CD4-positive, alpha-beta T cell treated with Interleukin-15 for 1 hour (primary cell): ENCODE measurements around the gene MLF1.

Experiments used
- DNase-seq: peaks from one replicate; pipeline ENCODE4 v3.0.0-alpha.2; 2020

Gene MLF1

DNA sequence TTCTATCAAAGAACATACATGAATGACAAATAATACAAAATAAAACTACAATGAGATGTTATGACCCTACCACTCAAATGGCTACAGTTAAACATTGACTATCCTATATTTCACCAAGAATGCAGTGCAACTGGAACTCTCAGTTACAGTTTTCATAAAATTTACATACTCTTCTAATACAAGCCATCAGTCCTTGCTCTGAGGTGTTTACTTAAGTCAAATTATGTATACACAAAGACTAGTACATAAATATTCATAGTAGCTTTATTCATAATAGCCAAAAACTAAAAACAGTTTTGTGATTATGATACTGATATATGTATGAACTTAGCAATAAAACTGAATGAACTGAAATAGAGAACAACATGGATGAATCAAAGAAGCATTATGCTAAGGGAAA, 19.2 kb downstream of the MLF1 start:
- DNase-seq = no peak

DNA sequence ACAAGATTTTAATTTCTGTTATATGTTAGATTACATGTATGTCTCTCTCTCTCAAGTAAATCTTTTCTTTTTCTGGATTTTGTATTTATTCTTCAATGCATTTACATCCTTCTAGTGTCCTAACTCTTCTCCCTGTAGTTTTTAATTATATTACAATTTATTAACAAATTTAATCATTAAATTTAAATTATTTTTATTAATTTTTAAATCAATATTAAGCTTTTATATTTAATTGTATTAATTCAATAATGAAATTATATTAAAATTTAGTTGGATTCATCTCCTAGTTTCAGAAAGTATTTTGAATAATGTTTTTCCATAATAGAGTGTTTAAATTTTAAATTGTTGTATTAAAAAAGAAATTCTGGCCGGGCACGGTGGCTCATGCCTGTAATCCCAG, 29.8 kb downstream of the MLF1 start:
- no peak for DNase-seq

DNA sequence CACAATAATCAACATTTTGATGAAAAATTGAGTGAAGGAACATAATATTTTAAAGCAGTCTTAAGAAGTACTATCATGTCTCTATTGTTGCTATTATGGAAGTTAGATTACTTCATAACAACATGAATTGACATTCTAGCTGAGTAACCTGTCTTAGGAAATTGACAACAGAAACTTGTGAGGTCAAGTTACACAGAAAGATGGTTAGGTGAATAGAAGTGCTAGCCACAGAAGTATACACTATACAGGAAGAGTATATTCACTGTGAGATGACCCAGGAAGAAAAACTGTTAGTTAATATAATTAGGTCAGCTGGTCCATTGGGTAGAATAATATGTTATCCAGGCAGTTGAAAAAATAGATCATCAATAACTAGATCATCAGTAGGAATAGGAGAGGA, 31.2 kb downstream of the MLF1 start:
- no peak for DNase-seq

DNA sequence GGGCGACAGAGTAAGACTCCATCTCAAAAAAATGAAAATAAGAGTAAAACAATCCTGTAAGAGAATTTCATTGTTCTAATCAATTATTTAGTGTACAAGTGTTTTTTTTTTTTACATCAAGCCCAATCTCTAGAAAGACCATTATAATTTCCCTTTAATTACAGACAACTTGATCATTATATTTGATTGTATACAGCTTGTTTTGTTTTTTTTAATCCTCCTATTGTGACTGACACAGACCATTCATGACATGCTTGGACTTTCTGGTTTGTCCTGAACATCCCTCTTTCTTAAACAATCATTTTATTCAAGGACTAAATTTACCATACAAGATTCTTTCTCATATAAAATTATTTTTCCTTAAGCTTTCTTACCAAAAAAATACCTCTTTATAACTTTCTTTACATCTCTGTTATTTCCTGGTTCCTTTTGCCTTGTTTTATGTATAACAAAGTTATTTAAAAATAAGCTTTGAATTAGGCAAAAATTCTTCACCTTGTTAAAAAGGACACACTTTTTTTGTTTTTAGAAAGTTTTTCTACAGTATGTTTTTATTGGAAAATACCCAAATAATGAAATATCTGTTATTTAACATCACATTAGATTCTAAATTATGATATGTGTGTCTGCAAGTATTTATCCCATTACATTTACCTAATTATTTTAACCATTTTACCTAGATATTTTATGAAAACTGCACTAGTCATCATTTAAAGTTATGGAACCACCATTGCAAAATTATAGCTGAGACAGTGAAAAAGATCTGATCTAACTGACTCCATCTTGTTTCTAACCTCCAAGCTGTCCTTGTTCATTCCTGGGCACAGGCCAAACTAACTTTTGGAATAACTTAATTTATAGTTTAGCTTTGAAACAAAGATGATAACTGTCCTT, 47.2 kb downstream of the MLF1 start:
- no peak for DNase-seq

DNA sequence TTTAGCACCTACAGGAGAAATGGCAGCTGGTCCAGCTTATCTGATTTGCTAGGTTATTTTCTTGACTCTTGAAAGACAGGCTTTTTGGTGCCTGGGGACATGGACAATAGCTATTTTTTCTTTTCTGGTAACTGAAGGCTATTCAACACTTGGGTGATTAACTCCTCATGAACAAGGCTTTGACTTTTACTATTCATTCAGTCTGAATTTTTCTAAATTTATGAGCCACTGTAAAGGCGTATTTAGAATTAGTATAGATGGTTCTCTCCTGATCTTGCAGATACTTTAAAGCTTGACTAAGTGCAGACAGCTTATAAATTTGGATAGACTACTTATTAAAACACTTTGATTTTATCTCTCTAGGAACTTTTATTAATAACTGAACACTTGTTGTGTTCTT, 54.9 kb downstream of the MLF1 start:
- DNase-seq = no peak

DNA sequence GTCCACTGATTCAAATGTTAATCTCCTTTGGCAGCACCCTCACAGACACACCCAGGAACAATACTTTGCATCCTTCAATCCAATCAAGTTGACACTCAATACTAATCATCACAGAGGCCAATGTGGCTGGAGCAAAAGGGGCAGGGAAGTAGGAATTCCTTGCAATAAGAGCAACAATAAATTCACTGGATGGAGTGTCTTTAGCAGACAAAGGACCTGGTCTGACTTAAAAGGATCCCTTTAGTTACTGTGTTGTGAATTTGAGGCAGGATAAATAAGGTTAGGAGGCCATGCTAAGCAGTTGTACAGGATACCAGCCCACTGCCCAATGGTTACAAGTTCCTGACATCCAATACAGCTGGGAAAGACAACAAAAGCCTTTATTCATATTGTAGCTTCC, 61.0 kb downstream of the MLF1 start:
- DNase-seq = no peak

GRCh38 chr3:158640646-158641045, 69.7 kb downstream of the MLF1 start:
- DNase-seq = no peak

DNA sequence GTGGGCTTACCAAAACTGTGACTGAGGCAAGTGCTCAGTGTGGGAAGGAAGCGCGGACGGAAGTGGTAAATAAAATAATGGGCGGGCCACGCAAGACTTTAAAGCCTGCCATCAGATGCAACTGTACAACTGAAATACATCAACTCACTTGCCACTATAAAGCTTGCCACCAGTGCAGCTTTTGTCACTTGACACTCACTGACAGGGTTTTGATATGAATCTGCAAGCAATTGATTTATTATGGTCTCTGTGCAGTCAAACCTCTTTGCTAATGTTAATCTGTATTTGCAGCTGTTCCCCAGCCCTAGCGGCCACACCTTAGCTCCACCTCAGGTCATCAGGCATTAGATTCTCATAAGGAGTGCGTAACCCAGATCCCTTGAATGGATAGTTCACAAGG, 71.0 kb downstream of the MLF1 start:
- no peak for DNase-seq

DNA sequence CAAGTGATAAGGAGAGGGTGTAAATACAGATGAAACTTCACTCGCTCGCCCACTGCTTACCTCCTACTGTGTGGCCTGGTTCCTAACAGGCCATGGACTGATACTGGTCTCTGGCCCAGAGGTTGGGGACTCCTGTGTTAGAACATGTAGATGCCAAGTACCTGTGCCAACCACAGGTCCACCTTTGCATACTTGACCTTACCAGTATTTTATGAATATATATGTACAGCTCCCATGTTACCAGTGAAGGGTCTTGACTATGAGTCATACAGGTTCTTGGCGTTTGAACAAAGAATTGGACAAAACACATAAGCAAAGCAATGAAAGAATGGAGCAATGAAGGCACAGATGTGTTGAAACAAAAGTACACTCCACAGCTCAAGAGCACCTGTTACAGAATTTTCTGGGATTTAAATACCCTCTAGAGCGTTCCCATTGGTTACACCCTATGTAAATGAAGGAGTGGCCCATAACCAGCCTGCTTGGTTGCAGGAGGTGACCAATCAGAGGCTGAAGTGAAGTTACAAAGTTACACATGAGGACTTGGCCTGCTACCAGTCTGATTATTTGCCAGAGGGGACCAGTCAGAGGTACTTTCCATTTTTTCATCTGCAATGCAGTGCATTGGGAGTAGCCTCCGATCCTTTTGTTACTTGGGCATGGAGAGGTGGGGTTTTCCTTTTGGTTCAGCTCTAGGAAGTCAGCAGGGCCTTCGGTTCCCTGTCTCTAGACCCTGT, 71.6 kb downstream of the MLF1 start:
- DNase-seq = no peak

GRCh38 chr3:158644345-158644908, 73.4 kb downstream of the MLF1 start, which contains the start of gene GFM1:
Gene GFM1, plus strand, starts transcription at chr3:158644527. Its CDS starts 108 bp downstream, at chr3:158644635.
- peak; percentile 93 for DNase-seq

- DNase-seq = no peak
These were observed 78.8 kb downstream of the MLF1 start for GRCh38 chr3:158649791-158650190.

DNA sequence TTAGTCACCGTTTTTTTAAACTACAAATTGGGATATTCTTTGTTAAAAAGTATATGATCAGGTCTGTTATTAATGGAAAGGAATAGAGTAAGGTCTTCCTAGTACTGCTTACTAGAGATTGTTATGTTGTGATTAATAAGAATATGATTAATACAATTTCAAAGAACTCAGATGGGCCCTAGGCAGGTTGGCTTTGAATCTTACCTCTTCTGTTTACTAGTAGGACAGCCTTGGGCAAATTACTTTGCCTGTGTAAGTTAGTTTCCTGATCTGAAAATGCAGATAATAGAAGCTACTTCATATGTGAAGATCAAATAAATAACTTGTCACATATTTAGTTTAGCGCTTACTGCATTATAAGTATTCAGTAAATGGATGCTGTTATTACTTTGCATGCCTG, 80.2 kb downstream of the MLF1 start:
- DNase-seq = no peak

DNA sequence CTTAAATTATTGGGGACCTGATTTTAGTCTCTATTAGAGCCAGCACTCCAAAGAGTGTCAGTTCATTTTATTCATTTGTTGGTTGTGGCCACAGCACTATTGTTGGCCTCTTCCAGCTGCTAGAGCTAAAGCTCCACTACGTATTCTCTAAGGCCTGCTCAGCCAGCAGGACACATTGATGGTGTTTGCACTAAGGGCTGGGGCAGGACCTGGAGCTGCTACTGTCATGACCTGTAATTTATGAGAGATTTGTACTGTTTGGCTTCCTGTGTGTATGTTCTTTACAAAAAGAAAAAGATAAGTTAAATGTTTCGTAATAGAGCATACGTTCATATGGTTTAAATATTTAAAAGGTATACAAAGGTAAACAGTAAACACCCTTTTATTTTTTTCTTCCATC, 81.5 kb downstream of the MLF1 start:
- DNase-seq = no peak
